Ascending aorta (tissue), 2 donors: Measurements from ENCODE around the gene SFN. TPM values are rescaled to one million over a fixed set of nuclear protein-coding genes. Genes with fewer than 3 reads are reported as not detected.

Experiments
- DNase-seq, 2 donors: peaks; one replicate each; pipeline ENCODE4 v3.0.0-alpha.2; 2019; ENCODE audit warnings: low spot score in 2 of 2
- H3K27ac ChIP-seq, 2 donors: fragments of 200-600 bp; sonication (generic); one replicate each; pipeline ENCODE4 v1.5.1; 2016 to 2017; ENCODE audit warnings: mild to moderate bottlenecking in 1 of 2
- H3K27me3 ChIP-seq: fragments of 200-600 bp; sonication (generic); one replicate; pipeline ENCODE4 v1.5.1; 2017
- H3K36me3 ChIP-seq, 2 donors: fragments of 200-600 bp; sonication (generic); one replicate each; pipeline ENCODE4 v1.5.1; 2016
- H3K4me1 ChIP-seq, 2 donors: fragments of 200-600 bp; sonication (generic); one replicate each; pipeline ENCODE4 v1.5.1; 2016 to 2017; ENCODE audit warnings: mild to moderate bottlenecking in 1 of 2
- H3K4me3 ChIP-seq, 2 donors: fragments of 200-600 bp; sonication (generic); one replicate each; pipeline ENCODE4 v1.5.1; 2016 to 2017; ENCODE audit warnings: mild to moderate bottlenecking in 1 of 2
- H3K9me3 ChIP-seq, 2 donors: fragments of 200-600 bp; sonication (generic); one replicate each; pipeline ENCODE4 v1.5.1; 2016
- CTCF ChIP-seq, 3 experiments: fragments of 200-600 bp in 2 of 3; fragments of 450-650 bp in 1 of 3; sonication (generic) in 2 of 3; IDR thresholded peaks; one replicate each; pipeline ENCODE4 v1.5.1; 2016 to 2019; ENCODE audit warnings: antibody characterized with exemption in 3 of 3, mild to moderate bottlenecking in 1 of 3, moderate library complexity in 1 of 3
- intact Hi-C: fragments of 100-400 bp; cut with DNase I; formaldehyde crosslinking; loops from one replicate; pipeline ENCODE4 v1.15.1; 2023
- total RNA-seq: library from RNA; depleted of rRNA; stranded (reverse); fragments of >200 nt; gene quantifications from one replicate; pipeline ENCODE4 v1.1.0, GENCODE V29; 2016

Gene SFN
- total RNA-seq, 1 donor from 2014 or later: 17.8 TPM

- DNase-seq: no peak
- H3K27ac ChIP-seq: no peak overlapping the region
- intact Hi-C loops: no loop called here
- H3K4me3 ChIP-seq: no peak overlapping the region
- H3K36me3 ChIP-seq: peaks cover 16 to 46% of the 10 kb centered on the region in 2 donors
- no peak for TF ChIP-seq CTCF (IDR thresholded peaks at IDR 0.05)
- no peaks in the 10 kb centered on the region for H3K9me3 ChIP-seq
- H3K27me3 ChIP-seq: no peaks in the 10 kb centered on the region
- H3K4me1 ChIP-seq: peaks cover 0 to 3% of the 10 kb centered on the region in 2 donors
Observed at GRCh38 chr1:26858160-26858559, 4.8 kb upstream of the SFN start.

DNA sequence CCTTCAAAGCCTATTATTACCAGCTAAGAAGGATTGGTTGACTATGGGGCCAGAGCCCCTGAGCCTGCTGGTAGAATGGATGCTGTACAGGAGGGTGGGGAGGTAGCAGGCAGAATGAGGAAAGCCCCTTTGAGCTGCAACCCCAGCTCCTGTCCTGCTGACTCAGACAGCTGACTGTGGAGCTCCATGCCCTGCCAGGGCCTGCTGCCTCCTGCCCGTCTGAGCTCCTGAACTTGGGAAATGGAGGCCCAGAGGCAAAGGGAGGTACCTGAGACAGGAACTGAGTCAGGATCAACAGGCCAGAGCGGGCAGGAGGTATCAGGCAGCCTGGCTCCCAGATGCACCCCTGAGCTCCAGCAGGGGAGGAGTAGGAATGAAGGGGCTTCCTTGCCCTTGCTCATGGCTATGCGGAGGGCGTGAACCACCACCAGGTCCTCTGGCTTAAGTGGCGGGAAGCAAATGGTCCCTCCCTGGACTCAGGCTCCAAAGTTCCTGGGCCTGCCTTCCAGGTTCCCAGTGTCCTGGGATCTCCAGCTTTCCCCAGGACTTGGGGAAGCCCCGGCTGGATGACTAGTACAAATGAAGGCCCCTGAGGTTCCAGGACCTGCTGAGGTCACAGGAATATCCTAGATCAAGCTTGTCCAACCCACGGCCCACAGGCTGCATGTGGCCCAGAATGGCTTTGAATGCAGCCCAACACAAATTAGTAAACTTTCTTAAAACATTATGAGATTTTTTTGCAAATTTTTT lies 3.9 kb upstream of the SFN start:
- H3K4me1 ChIP-seq: peaks cover 0 to 4% of the 10 kb centered on the region in 2 donors
- no peaks in the 10 kb centered on the region for H3K27me3 ChIP-seq
- no peak overlapping the region for H3K27ac ChIP-seq
- H3K4me3 ChIP-seq: no peak overlapping the region
- no peak for DNase-seq
- intact Hi-C loops: no loop called here
- H3K36me3 ChIP-seq: peaks cover 7 to 39% of the 10 kb centered on the region in 2 donors
- no peaks in the 10 kb centered on the region for H3K9me3 ChIP-seq
- no peak for TF ChIP-seq CTCF (IDR thresholded peaks at IDR 0.05)

DNA sequence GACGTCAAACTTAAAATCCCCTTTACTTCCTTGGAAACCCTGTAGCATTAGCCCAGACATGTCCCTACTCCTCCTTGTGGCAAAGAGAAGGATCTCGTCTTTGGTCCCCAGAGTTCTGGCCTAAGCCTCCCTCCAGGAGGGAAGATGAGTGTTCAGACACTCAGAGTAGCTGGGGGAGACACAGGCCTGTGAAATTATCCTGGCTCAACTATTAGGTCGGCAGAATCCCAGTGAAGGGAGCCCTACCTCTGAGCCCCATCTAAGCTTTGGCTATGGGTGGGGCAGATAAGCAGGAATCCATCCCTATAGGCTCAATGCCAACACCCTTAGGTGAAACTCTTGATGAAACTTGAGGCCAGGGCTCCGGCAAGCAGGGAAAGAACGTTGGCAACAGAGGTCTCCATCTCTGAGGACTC lies 1.7 kb upstream of the SFN start:
- intact Hi-C loops: no loop called here

GRCh38 chr1:26861889-26862378 lies 1.0 kb upstream of the SFN start:
- Histone ChIP-seq H3K4me3 (no peak overlapping the region), H3K27ac (no peak overlapping the region), H3K4me1 (peaks cover 0 to 13% of the 10 kb centered on the region in 2 donors), H3K27me3 (no peaks in the 10 kb centered on the region), H3K36me3 (peaks cover 0 to 13% of the 10 kb centered on the region in 2 donors), H3K9me3 (no peaks in the 10 kb centered on the region)
- DNase-seq: no peak
- intact Hi-C loops: no loop called here
- TF ChIP-seq CTCF (IDR thresholded peaks at IDR 0.05): no peak

More for the DNA sequence above, 1.7 kb upstream of the SFN start:
- H3K27me3 ChIP-seq: no peaks in the 10 kb centered on the region
- peaks cover under 1 to 18% of the 10 kb centered on the region in 2 donors for H3K36me3 ChIP-seq
- H3K4me1 ChIP-seq: peaks cover 0 to 13% of the 10 kb centered on the region in 2 donors
- TF ChIP-seq CTCF (IDR thresholded peaks at IDR 0.05): no peak
- no peak overlapping the region for H3K4me3 ChIP-seq
- DNase-seq: no peak
- no peaks in the 10 kb centered on the region for H3K9me3 ChIP-seq
- no peak overlapping the region for H3K27ac ChIP-seq

DNA sequence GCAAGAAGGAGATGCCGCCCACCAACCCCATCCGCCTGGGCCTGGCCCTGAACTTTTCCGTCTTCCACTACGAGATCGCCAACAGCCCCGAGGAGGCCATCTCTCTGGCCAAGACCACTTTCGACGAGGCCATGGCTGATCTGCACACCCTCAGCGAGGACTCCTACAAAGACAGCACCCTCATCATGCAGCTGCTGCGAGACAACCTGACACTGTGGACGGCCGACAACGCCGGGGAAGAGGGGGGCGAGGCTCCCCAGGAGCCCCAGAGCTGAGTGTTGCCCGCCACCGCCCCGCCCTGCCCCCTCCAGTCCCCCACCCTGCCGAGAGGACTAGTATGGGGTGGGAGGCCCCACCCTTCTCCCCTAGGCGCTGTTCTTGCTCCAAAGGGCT lies 732 bp downstream of the SFN start:
- no peak for DNase-seq
- Histone ChIP-seq H3K36me3 (no peaks in the 10 kb centered on the region), H3K27me3 (no peaks in the 10 kb centered on the region), H3K27ac (peak overlapping the region; percentile 89 to 97), H3K9me3 (no peaks in the 10 kb centered on the region), H3K4me1 (peaks cover 0 to 13% of the 10 kb centered on the region in 2 donors), H3K4me3 (peak overlapping the region in 1 of 2 donors; percentile 71)
- intact Hi-C loops: no loop called here
- no peak for TF ChIP-seq CTCF (IDR thresholded peaks at IDR 0.05)
